A673 (cell line): ENCODE results near the gene CCNY.

ENCODE experiments used
- EZH2 ChIP-seq: fragments of 200-600 bp; sonication (generic); IDR thresholded peaks from 2 replicates; pipeline ENCODE4 v1.6.1; 2017; ENCODE audit warnings: borderline replicate concordance, low read depth, mild to moderate bottlenecking, mixed read lengths, antibody characterized with exemption, low read length; ENCODE audit not compliant: poor library complexity, severe bottlenecking
- TF ChIP-seq, protein P1 (sequence below): fragments of 300-800, 200-600 bp; sonication (generic); conservative IDR thresholded peaks from 2 replicates; pipeline ENCODE4 v1.5.1; 2017; ENCODE audit warnings: low read depth, mild to moderate bottlenecking, antibody characterized with exemption, low read length, moderate library complexity, mixed read lengths

DNA sequence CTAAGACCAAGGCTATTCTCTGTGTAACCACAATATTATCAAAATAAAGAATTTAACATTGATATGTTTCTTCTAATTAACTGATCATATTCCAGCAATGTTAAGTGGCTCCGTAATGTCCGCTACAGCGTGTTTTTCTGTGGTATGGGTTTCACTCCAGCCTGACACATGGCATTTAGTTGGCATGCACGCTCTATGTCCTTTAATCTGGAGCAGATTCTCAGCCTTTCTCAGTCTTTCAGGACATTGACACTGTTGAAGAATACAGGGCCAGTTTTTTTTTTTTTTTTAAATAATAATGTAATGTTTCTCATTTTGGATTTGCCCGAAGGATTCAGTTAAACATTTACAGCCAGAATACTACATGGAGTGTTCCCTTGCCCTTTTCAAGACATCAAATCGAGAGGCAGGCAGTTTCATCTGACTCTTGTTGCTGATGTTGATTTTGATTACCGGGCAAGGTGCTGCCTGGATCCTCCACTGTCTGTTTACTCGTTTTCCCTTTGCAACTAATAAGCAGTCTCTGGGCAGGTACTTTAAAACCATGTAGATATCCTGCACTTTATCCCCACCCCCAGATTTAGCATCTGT lies 171.3 kb downstream of the CCNY start:
- TF ChIP-seq, protein P1, sequence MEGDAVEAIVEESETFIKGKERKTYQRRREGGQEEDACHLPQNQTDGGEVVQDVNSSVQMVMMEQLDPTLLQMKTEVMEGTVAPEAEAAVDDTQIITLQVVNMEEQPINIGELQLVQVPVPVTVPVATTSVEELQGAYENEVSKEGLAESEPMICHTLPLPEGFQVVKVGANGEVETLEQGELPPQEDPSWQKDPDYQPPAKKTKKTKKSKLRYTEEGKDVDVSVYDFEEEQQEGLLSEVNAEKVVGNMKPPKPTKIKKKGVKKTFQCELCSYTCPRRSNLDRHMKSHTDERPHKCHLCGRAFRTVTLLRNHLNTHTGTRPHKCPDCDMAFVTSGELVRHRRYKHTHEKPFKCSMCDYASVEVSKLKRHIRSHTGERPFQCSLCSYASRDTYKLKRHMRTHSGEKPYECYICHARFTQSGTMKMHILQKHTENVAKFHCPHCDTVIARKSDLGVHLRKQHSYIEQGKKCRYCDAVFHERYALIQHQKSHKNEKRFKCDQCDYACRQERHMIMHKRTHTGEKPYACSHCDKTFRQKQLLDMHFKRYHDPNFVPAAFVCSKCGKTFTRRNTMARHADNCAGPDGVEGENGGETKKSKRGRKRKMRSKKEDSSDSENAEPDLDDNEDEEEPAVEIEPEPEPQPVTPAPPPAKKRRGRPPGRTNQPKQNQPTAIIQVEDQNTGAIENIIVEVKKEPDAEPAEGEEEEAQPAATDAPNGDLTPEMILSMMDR: no peak
- no peak for TF ChIP-seq EZH2
